Activated effector memory CD4-positive, alpha-beta T cell treated with anti-CD3 and anti-CD28 coated beads, Interleukin-2, amount 50 U/mL, for 16 hours (primary cell): ENCODE results near the gene ARIH1.
"Not testable (repeated sequence)": the region's sequence is repeated elsewhere in the genome, so short reads cannot be mapped to it uniquely, and the experiment has no call there.

Experiments
- DNase-seq: peaks from one replicate; pipeline ENCODE4 v3.0.0-alpha.2; 2020

The ARIH1 gene

GRCh38 chr15:72609862-72610261, 135.7 kb downstream of the ARIH1 start:
- DNase-seq = no peak

GRCh38 chr15:72612324-72612723, 138.2 kb downstream of the ARIH1 start:
- DNase-seq = not testable (repeated sequence)

- DNase-seq = no peak
Measured at GRCh38 chr15:72614810-72615532, 140.8 kb downstream of the ARIH1 start.

- DNase-seq = not testable (repeated sequence)
Measured at GRCh38 chr15:72615533-72616233, 141.6 kb downstream of the ARIH1 start.

- DNase-seq = no peak
Measured at GRCh38 chr15:72616491-72617210, 142.5 kb downstream of the ARIH1 start.

- DNase-seq = not testable (repeated sequence)
Measured at GRCh38 chr15:72623854-72624253, 149.7 kb downstream of the ARIH1 start.

GRCh38 chr15:72626153-72626552, 152.0 kb downstream of the ARIH1 start:
- not testable (repeated sequence) for DNase-seq

GRCh38 chr15:72628249-72629067, 154.3 kb downstream of the ARIH1 start:
- peak; percentile 63 for DNase-seq

GRCh38 chr15:72629068-72629570, 155.0 kb downstream of the ARIH1 start:
- peak; percentile 13 for DNase-seq

- DNase-seq = peak; percentile 86
Measured at GRCh38 chr15:72636519-72637282, 162.6 kb downstream of the ARIH1 start.

GRCh38 chr15:72639759-72640483, 165.8 kb downstream of the ARIH1 start:
- not testable (repeated sequence) for DNase-seq

- not testable (repeated sequence) for DNase-seq
Measured at GRCh38 chr15:72642271-72642670, 168.1 kb downstream of the ARIH1 start.

GRCh38 chr15:72648631-72649253, 174.6 kb downstream of the ARIH1 start:
- peak; percentile 33 for DNase-seq
